Measurements from ENCODE around the gene MUC5B. TPM values are rescaled to one million over a fixed set of nuclear protein-coding genes. Genes with fewer than 3 reads are reported as not detected.

Gene MUC5B
- total and polyA plus RNA-seq, 2 donors (not counting 3 experiments of a cell fraction or from before 2014, with no cell fraction given): not detected

DNA sequence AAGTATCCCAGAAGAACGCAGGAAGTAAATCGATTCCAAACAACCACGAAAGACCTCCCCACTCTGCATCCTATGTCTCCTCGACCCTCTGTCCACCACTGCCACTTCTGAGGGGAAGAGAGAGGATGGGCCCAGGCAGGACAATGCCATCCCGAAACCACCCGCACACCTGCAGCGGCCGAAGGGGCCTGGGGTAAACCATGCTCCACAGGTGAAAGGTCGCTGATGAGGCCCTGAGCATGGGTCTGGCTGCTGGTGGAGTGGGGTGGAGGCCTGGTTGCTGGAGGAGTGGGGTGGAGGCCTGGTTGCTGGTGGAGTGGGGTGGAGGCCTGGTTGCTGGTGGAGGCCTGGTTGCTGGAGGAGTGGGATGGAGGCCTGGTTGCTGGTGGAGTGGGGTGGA, 73.4 kb downstream of the MUC5B start:
- Histone ChIP-seq H3K27me3 (ENCODE audit: control insufficient read depth in 2 of 2, insufficient read depth in 2 of 2, low read length in 2 of 2) (no peaks in the 10 kb centered on the region), H3K79me2 (ENCODE audit: control insufficient read depth, insufficient read depth, low read length) (peaks cover 46% of the 10 kb centered on the region), H3K27ac (ENCODE audit: insufficient read depth, low read depth, low read length) (no peak overlapping the region), H3K9me1 (replicated peaks; ENCODE audit: control insufficient read depth, extremely low read depth, insufficient read depth, low read length) (no peaks in the 10 kb centered on the region), H2AFZ (ENCODE audit: low read depth, low read length) (no peak overlapping the region), H3K4me2 (ENCODE audit: insufficient read depth, low read length) (no peak overlapping the region), H3K9me3 (replicated peaks; ENCODE audit: control insufficient read depth, insufficient read depth, low read length) (no peaks in the 10 kb centered on the region), H3K9ac (replicated peaks; ENCODE audit: extremely low read depth, insufficient read depth, low read length) (no peak overlapping the region), H3K36me3 (ENCODE audit: control insufficient read depth in 2 of 2, extremely low read depth in 1 of 2, insufficient read depth in 2 of 2, low read length in 2 of 2) (peaks cover 2 to 16% of the 10 kb centered on the region in 2 experiments), H4K20me1 (replicated peaks; ENCODE audit: control insufficient read depth, extremely low read depth, insufficient read depth, low read length) (no peaks in the 10 kb centered on the region), H3K4me3 (replicated peaks in 1 of 3; ENCODE audit: insufficient read depth in 1 of 3, low read depth in 1 of 3, low read length in 3 of 3) (no peak overlapping the region), H3K4me1 (ENCODE audit: control insufficient read depth, extremely low read depth, insufficient read depth, low read length) (peaks cover 2% of the 10 kb centered on the region)
- FAIRE-seq: no peak
- DNase-seq (ENCODE audit: low read depth, low spot score): no peak
- no peak for TF ChIP-seq MAX (IDR thresholded peaks at IDR 0.05; ENCODE audit: insufficient read depth, insufficient read length)
- TF ChIP-seq EZH2 (IDR thresholded peaks at IDR 0.05; ENCODE audit: borderline replicate concordance, low read depth, low read length, severe bottlenecking): no peak
- no peak for TF ChIP-seq GATA2 (IDR thresholded peaks at IDR 0.05; ENCODE audit: insufficient read depth, insufficient read length, low read depth, low read length)
- no peak for TF ChIP-seq POLR2AphosphoS5 (IDR thresholded peaks at IDR 0.05; ENCODE audit: insufficient read depth, low read depth, low read length)
- TF ChIP-seq MYC (IDR thresholded peaks at IDR 0.05; ENCODE audit: low read depth, low read length): no peak
- TF ChIP-seq CTCF (IDR thresholded peaks at IDR 0.05; ENCODE audit: extremely low read depth in 1 of 2, insufficient read depth in 1 of 2, low read depth in 1 of 2, low read length in 2 of 2): no peak
- no peak for TF ChIP-seq JUN (IDR thresholded peaks at IDR 0.05; ENCODE audit: borderline replicate concordance, insufficient read depth, insufficient read length, low read depth)
- no peak for TF ChIP-seq POLR2A (IDR thresholded peaks at IDR 0.05; ENCODE audit: low read depth, low read length)
- TF ChIP-seq FOS (IDR thresholded peaks at IDR 0.05; ENCODE audit: borderline replicate concordance, insufficient read depth, low read length): no peak
- ChIA-PET POLR2A (no interaction called here), CTCF (no interaction called here)
- dilution Hi-C loops (cut with MboI; ENCODE audit: extremely low pct_ligation_motif_present, low sequenced_read_pairs) (no loop called here), intact Hi-C loops (cut with micrococcal nuclease) (no loop called here)
- no TSS peak for BruUV-seq (replicated peaks)

Measured in endothelial cell of umbilical vein (primary cell).